ENCODE results near the gene SKI.
A peak's percentile ranks its signal among the peaks of the same experiment; 100 is the strongest.

SKI gene

DNA sequence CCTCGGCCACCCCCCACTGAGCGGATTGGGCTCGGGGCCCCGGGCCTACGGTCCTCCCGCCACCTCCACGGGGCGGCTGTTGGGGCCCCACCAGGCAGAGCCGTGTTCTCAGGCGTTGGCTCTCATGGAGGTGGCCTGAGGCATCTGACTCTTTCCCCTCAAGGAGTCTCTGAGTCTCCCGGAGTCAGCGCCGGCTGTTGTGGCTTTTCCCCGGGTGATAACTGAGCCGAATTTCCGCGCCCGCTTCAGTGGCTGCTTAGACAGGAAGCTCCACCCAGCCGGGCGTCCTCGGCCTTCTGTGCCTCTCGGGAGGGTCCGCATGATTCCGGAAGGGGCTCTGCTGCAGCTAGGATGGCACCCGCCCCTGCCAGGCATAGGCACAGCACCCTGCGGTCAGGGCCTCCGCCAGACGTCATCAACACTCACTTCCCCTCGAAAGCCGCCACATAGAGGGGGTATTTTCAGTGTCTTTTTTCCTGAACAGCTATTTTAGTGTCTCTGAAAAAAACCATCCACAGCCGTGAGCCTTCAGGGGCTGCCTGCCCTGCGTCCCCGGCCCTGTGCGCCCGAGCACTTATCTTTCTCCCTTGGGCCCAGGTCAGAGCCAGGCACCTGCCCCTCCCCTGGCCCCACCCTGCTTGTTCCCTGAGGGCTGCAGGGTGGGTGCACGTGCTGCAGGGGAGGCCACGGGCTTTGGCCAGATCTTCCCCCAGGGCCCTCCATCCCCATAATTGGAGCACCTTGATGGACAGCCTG lies 72.9 kb downstream of the SKI start:
- Mint-ChIP-seq H3K4me3 (peak overlapping the region; percentile 78), H3K4me1 (ENCODE audit: low read depth) (peaks cover 33% of the 10 kb centered on the region), H3K27ac (peak overlapping the region; percentile 96), H3K27me3 (ENCODE audit: low read depth) (no peaks in the 10 kb centered on the region), H3K36me3 (ENCODE audit: low read depth) (peaks cover 25% of the 10 kb centered on the region), H3K9me3 (no peaks in the 10 kb centered on the region)
- peak; percentile 79 for DNase-seq (ENCODE audit: low spot score)

DNA sequence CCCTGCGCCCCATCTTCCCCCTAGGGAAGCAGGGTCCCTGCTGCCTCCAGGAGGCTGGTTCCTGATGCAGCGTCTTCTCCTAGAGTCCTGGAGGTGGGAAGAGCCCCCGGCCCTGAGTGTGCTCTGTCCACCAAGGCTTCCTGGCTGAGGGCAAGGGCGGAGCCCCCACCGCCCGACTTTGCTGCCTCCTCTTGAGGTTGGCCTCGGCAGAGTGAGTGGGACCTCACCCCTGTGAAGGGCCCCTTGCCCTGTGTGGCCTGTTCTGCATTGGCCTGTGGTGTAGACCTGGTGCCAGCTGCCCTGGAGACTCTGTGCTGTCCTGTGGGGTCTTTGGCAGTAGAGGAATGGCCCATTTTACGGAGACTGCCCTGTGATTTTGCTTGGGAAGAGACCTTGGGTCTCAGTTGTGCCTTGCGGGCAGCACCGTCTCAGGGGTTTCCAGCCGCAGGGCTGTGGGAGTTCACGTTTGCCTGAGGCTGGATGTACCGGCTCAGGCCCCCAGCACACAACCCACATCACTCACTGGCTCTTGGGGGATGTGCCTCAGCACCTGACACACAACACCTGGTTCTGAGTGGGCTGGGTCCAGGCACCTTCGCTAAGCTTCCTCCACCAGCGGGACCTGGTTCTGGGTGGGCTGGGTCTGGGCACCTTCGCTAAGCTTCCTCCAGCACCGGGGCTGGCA lies 73.6 kb downstream of the SKI start:
- Mint-ChIP-seq H3K4me1 (ENCODE audit: low read depth) (peaks cover 27% of the 10 kb centered on the region), H3K9me3 (no peaks in the 10 kb centered on the region), H3K27ac (peak overlapping the region; percentile 96), H3K27me3 (ENCODE audit: low read depth) (no peaks in the 10 kb centered on the region), H3K36me3 (ENCODE audit: low read depth) (peaks cover 20% of the 10 kb centered on the region), H3K4me3 (peak overlapping the region; percentile 78)
- no peak for DNase-seq (ENCODE audit: low spot score)

DNA sequence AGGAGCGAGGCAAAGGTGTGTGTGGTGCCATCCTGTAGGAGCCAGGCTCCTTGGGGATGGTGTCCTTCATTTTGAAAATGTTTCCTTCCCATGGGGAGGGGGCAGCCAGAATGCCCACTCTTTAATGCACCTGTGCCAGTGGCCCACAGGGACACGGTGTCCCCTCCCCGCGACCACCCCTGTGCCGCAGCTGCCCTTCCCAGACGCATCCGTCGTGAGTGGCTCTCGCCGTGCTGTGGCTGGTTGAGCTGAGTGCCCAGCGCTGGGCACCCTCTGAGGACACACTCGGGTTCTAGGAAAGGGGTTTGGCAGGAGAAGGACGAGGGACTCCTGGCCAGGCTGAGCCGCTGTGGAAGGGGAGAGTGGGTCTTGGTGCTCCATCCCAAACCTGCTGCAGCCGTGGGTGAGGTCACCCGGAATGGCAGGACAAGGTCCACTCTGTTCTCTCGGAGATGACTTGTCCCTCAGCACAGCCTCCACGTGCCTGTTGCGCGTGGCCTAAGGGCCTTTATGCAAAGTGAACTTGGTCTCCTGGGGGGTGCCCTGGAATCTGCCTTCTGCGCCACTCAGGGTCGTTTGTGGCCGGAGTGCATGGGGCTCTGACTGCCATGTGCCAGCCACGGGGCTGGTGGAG lies 74.3 kb downstream of the SKI start:
- Mint-ChIP-seq H3K27ac (peak overlapping the region; percentile 20), H3K36me3 (ENCODE audit: low read depth) (peaks cover 19% of the 10 kb centered on the region), H3K4me1 (ENCODE audit: low read depth) (peaks cover 26% of the 10 kb centered on the region), H3K9me3 (no peaks in the 10 kb centered on the region), H3K4me3 (no peak overlapping the region), H3K27me3 (ENCODE audit: low read depth) (no peaks in the 10 kb centered on the region)
- no peak for DNase-seq (ENCODE audit: low spot score)

DNA sequence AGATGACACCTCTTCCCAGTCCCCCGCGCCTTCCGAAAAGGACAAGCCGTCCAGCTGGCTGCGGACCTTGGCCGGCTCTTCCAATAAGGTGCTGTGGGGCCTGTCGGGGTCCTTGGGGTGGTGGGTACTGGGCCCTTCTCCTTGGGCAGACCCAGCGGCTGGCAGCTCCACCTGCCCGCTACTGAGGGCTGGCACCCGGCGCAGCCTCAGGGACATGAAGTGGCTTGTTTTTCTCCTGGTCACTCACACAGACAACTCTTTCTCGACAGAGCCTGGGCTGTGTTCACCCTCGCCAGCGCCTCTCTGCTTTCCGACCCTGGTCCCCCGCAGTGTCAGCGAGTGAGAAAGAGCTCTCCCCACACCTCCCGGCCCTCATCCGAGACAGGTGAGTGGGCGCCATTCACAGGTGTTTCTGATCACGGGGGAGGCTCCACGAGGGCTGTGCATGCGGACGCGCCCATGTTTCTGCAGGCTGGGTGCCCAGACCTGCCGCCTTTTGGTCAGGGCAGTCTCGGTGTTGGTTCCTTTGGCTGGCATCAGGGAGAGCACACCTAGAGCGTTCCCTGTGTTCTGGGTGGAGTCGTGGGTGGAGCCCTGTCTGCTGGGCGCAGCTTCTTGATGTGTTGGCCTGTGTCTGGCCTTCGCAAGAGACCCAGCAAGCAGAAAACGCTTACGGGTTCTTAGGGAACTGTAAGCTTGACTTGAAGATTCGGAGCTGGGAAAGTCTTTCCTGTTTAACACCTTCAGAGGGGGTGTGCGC lies 75.1 kb downstream of the SKI start:
- Mint-ChIP-seq H3K27me3 (ENCODE audit: low read depth) (no peaks in the 10 kb centered on the region), H3K4me3 (no peak overlapping the region), H3K27ac (peak overlapping the region; percentile 52), H3K4me1 (ENCODE audit: low read depth) (peaks cover 25% of the 10 kb centered on the region), H3K36me3 (ENCODE audit: low read depth) (peaks cover 25% of the 10 kb centered on the region), H3K9me3 (no peaks in the 10 kb centered on the region)
- no peak for DNase-seq (ENCODE audit: low spot score)

DNA sequence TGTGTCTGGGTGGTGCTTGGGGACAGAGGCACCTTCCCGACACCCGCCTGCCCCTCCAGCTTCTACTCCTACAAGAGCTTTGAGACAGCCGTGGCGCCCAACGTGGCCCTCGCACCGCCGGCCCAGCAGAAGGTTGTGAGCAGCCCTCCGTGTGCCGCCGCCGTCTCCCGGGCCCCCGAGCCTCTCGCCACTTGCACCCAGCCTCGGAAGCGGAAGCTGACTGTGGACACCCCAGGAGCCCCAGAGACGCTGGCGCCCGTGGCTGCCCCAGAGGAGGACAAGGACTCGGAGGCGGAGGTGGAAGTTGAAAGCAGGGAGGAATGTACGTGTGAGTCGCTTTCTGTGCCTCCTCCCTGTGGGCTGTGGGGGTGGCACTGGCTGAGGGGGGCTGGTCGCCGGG lies 75.7 kb downstream of the SKI start:
- Mint-ChIP-seq H3K4me3 (no peak overlapping the region), H3K27ac (peak overlapping the region; percentile 52), H3K4me1 (ENCODE audit: low read depth) (peaks cover 20% of the 10 kb centered on the region), H3K9me3 (no peaks in the 10 kb centered on the region), H3K27me3 (ENCODE audit: low read depth) (no peaks in the 10 kb centered on the region), H3K36me3 (ENCODE audit: low read depth) (peaks cover 27% of the 10 kb centered on the region)
- no peak for DNase-seq (ENCODE audit: low spot score)

DNA sequence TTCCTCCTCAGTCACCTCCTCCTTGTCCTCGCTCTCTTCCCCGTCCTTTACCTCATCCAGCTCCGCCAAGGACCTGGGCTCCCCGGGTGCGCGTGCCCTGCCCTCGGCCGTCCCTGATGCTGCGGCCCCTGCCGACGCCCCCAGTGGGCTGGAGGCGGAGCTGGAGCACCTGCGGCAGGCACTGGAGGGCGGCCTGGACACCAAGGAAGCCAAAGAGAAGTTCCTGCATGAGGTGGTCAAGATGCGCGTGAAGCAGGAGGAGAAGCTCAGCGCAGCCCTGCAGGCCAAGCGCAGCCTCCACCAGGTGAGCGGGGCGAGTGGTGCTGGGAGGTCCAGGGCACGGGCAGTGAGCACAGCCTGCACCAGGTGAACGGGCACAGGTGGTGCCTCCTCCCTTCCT lies 76.2 kb downstream of the SKI start:
- Mint-ChIP-seq H3K27me3 (ENCODE audit: low read depth) (no peaks in the 10 kb centered on the region), H3K4me1 (ENCODE audit: low read depth) (peaks cover 17% of the 10 kb centered on the region), H3K27ac (no peak overlapping the region), H3K36me3 (ENCODE audit: low read depth) (peaks cover 27% of the 10 kb centered on the region), H3K9me3 (no peaks in the 10 kb centered on the region), H3K4me3 (no peak overlapping the region)
- DNase-seq (ENCODE audit: low spot score): no peak

DNA sequence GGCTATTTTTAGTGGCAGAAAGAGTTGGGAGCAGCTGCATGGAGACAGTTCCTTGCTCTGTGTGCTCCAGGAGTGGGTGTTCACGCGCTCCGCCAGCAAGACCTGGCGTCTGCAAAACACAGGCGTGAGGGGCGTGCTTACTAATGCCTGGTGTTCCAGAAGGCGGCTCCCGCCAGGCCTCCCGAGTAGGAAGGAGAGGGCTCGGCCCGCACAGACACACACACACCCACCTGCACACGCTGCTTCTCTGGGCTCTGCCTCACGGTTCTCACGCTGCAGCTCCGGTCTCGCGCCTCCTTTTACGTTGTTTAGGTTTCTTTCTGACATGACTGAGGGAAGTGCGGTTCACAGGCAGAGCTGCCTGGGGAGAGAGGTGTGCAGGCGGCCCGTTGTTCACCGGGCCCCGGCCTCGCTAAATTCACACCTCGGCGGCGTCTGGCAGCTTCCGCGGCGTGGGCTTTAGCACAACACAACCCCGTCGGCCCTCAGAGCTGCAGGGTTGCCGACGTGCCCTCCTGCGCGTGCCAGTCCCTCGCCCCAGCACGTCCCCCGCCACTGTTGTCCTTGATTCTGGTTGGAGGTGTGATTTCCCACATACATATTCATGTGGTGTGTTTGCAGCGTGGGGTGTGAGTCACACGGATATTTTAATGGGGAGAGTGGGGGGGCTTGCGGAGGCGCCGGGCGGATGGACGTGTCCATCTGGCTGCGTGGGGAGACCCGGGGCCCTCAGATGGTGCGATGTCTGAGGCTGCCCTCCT lies 77.0 kb downstream of the SKI start:
- Mint-ChIP-seq H3K9me3 (no peaks in the 10 kb centered on the region), H3K4me3 (no peak overlapping the region), H3K4me1 (ENCODE audit: low read depth) (peaks cover 13% of the 10 kb centered on the region), H3K27me3 (ENCODE audit: low read depth) (no peaks in the 10 kb centered on the region), H3K27ac (no peak overlapping the region), H3K36me3 (ENCODE audit: low read depth) (peaks cover 27% of the 10 kb centered on the region)
- no peak for DNase-seq (ENCODE audit: low spot score)

DNA sequence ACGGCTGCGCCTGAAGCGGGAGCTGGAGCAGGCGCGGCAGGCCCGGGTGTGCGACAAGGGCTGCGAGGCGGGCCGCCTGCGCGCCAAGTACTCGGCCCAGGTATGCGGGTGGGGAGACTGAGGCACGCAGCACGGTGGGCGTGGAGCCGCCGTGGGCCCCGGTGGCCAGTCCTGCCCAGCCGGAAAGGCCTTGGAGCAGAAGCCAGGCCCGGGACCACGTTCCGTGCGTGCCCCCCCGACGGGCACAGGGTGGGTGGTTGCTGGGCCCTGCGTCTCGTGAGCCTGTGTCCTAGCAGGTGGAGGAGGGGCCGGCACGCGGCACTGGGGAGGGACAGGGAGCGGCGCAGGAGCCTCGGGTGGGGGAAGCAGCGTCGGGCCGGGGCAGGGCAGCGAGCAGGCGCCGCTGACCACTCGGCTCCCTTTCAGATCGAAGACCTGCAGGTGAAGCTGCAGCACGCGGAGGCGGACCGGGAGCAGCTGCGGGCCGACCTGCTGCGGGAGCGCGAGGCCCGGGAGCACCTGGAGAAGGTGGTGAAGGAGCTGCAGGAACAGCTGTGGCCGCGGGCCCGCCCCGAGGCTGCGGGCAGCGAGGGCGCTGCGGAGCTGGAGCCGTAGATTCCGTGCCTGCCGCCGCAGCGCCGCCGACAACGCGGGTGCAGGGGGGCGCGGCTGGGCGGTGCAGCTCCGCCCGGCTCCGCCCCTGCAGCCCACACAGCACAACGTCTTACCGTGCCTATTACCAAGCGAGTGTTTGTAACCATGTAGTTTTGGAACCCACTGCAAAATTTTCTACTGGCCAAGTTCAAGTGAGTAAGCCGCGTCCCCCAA lies 78.2 kb downstream of the SKI start:
- Mint-ChIP-seq H3K36me3 (ENCODE audit: low read depth) (peaks cover 27% of the 10 kb centered on the region), H3K9me3 (no peaks in the 10 kb centered on the region), H3K4me3 (no peak overlapping the region), H3K4me1 (ENCODE audit: low read depth) (peaks cover 6% of the 10 kb centered on the region), H3K27me3 (ENCODE audit: low read depth) (no peaks in the 10 kb centered on the region), H3K27ac (no peak overlapping the region)
- DNase-seq (ENCODE audit: low spot score): no peak

DNA sequence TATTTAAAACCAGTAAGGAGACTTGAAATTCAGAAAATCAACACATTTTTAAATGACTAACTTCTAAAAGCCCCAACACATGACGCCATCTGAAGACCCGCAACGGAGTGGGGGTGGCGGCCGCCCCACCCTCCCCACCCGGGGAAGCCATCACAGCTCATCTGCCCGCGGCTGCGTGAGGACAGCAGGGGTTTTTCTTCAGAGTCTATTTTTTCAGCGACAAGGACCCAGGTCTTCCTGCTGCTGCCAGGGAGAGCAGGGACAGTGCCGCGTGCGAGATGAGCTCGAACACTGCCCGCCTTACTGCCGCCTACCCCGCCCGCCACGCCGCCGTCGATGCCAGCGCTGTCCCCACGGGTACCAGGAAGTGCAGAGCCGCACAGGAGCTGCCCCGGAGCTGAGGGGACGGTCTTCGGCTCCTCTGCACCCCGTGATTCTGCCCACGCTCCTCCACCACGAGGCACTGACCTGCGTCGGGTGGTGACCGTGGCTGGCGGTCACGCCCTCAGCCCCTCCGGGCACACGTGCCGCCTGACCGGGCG lies 79.0 kb downstream of the SKI start:
- peaks cover 27% of the 10 kb centered on the region for H3K36me3 Mint-ChIP-seq (ENCODE audit: low read depth)

DNA sequence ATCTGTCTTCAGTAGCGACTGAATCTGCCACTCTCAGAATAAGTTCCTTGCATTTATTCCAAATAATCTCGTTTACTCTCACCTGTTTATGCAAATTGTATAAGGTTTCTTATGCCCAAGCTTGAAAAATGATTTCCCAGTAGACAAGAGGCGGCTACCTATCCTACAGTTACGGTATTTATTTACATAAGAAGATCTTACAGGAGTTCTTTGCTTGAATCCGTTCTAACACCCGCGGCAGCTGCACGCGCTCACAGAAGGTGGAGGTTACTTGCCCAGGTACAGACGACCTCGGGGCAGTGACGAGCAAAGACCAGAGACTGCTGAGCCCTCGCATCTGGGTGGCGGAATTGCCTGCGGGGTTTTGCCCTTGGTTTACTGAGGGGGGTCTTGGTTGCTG lies 79.9 kb downstream of the SKI start:
- no peak overlapping the region for H3K27ac Mint-ChIP-seq

More for the DNA sequence above, 79.0 kb downstream of the SKI start:
- Mint-ChIP-seq H3K9me3 (no peaks in the 10 kb centered on the region), H3K4me3 (no peak overlapping the region), H3K4me1 (ENCODE audit: low read depth) (peaks cover 3% of the 10 kb centered on the region), H3K27me3 (ENCODE audit: low read depth) (no peaks in the 10 kb centered on the region), H3K27ac (no peak overlapping the region)
- no peak for DNase-seq (ENCODE audit: low spot score)

DNA sequence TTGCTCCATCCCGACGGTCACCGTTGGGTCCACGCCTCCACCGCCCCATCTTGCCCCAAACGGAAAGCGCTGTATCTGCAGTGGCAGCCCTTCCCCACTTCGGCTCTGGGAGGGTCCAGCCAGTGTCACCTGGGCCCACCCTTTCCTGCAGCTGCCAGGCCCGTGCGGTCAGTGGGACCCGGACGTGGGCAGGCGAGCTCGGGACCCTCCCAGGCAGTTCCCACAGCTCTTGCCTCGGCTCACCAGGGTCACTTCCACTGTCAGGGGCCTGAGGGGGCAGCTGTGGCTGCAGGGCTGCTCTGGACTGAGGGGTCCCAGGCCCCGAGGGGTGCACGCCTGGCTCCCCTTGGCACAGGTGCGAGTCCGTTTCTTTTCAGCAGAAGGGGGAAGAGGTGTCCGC lies 80.7 kb downstream of the SKI start:
- Mint-ChIP-seq H3K9me3 (no peaks in the 10 kb centered on the region), H3K4me1 (ENCODE audit: low read depth) (peaks cover 3% of the 10 kb centered on the region), H3K4me3 (no peak overlapping the region)

More for the DNA sequence above, 79.9 kb downstream of the SKI start:
- Mint-ChIP-seq H3K4me3 (no peak overlapping the region), H3K9me3 (no peaks in the 10 kb centered on the region), H3K27me3 (ENCODE audit: low read depth) (no peaks in the 10 kb centered on the region), H3K36me3 (ENCODE audit: low read depth) (peaks cover 27% of the 10 kb centered on the region), H3K4me1 (ENCODE audit: low read depth) (peaks cover 3% of the 10 kb centered on the region)
- no peak for DNase-seq (ENCODE audit: low spot score)

DNA sequence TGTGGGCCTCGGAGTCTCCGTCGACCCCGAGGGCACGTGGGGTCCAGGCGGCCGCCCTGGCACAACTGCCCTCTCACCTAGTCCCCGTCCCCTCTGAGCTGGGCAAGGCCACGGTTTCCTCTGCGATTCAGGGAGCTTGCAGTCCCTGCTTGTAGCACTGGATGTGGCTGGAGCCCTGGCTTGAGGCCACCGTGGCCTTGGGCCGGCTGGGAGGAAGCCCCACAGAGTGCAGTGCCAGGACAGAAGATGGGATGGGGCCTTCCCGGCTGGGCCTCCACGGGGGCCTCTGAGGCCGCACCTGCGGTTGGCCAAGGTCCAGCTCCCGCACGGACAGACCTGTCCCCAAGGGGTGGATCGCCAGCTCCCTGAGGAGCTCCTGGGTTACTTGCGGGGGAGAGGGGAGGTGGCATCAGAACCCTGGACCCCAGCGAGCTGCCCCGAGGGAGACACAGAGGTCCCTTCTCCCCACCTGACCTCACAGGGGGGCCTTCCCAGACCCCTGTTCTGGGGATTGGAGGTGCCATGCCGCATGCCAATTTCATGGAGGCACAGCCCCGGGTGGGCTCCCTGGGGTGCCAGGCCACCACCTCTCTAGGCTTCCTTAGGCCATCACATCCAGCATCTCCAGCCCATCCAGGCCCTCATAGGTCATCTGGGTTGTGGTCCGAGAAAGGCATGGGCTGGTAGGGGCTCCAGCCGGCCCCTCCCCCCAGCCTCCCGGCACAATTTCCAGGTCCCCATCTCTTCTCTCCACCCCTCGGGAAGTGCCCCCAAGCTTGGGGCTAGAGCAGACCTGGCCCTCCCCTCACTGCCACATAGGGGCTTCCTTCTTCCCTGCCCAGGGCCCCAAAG lies 82.4 kb downstream of the SKI start:
- H3K4me3 Mint-ChIP-seq: no peak overlapping the region
- peaks cover 3% of the 10 kb centered on the region for H3K4me1 Mint-ChIP-seq (ENCODE audit: low read depth)
- H3K27me3 Mint-ChIP-seq (ENCODE audit: low read depth): no peaks in the 10 kb centered on the region
- H3K36me3 Mint-ChIP-seq (ENCODE audit: low read depth): peaks cover 15% of the 10 kb centered on the region
- no peaks in the 10 kb centered on the region for H3K9me3 Mint-ChIP-seq
- peak overlapping the region; percentile 68 for H3K27ac Mint-ChIP-seq
- DNase-seq (ENCODE audit: low spot score): no peak

More for the DNA sequence above, 80.7 kb downstream of the SKI start:
- Mint-ChIP-seq H3K36me3 (ENCODE audit: low read depth) (peaks cover 20% of the 10 kb centered on the region), H3K27ac (no peak overlapping the region), H3K27me3 (ENCODE audit: low read depth) (no peaks in the 10 kb centered on the region)
- DNase-seq (ENCODE audit: low spot score): no peak
